ENCODE data around the gene PMPCB.
"Not testable (repeated sequence)": the region's sequence is repeated elsewhere in the genome, so short reads cannot be mapped to it uniquely, and the experiment has no call there.

DNA sequence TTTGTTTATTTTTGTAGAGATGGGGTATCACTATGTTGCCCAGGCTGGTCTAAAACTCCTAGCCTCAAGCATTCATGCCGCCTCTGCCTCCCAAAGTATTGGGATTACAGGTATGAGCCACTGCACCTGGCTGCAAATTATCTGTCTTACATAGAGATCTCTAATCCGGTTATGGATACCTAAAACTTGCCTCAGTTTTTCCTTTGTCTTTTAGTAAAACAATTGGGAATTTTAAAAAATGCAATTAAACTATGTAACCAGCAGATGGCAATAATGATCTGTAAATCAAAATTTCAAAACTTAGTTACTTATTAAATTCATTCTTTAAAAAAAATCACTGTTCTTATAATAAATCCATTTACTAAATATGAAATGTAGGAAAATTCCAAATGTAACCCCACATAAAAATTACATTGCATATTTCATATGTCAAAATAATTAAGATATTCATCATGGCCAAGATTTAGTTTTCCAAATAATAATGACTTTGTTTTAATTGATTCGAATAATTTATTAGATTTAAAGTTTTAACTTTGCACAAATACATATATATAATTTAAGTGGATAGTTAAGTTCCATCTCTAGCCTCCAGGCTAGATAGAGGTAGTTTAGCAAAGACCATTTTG is 14.3 kb upstream of the PMPCB start:
- TF ChIP-seq POLR2AphosphoS5 (IDR thresholded peaks at IDR 0.05; ENCODE audit: low read length); SIN3A (IDR thresholded peaks at IDR 0.05; ENCODE audit: low read depth, low read length); POLR2AphosphoS2 (IDR thresholded peaks at IDR 0.05; ENCODE audit: low read depth, low read length): not testable (repeated sequence)
- TF ChIP-seq, protein P1, sequence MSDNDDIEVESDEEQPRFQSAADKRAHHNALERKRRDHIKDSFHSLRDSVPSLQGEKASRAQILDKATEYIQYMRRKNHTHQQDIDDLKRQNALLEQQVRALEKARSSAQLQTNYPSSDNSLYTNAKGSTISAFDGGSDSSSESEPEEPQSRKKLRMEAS (IDR thresholded peaks at IDR 0.05; ENCODE audit: low read depth, low read length): not testable (repeated sequence)

All from GM12878 (cell line).